Chondrocyte (in vitro differentiated cells): ENCODE results near the gene AAMDC. TPM values are rescaled to one million over a fixed set of nuclear protein-coding genes. Genes with fewer than 3 reads are reported as not detected.
"Not testable (repeated sequence)": the region's sequence is repeated elsewhere in the genome, so short reads cannot be mapped to it uniquely, and the experiment has no call there.

Experiments used
- DNase-seq: peaks from one replicate; pipeline ENCODE4 v3.0.0; 2021; ENCODE audit warnings: mixed read lengths, low spot score
- H3K27ac Mint-ChIP-seq: one replicate; pipeline ENCODE4 v1.8.0; 2021; ENCODE audit warnings: mild to moderate bottlenecking, moderate library complexity, mixed read lengths; ENCODE audit not compliant: unreplicated experiment
- H3K27me3 Mint-ChIP-seq: 2 replicates; pipeline ENCODE4 v1.8.0; 2021; ENCODE audit warnings: low read depth, mixed read lengths
- H3K36me3 Mint-ChIP-seq: 2 replicates; pipeline ENCODE4 v1.8.0; 2021; ENCODE audit warnings: low read depth, mixed read lengths
- H3K4me1 Mint-ChIP-seq: 2 replicates; pipeline ENCODE4 v1.8.0; 2021; ENCODE audit warnings: low read depth, mild to moderate bottlenecking, mixed read lengths
- H3K4me3 Mint-ChIP-seq: one replicate; pipeline ENCODE4 v1.8.0; 2021; ENCODE audit warnings: mild to moderate bottlenecking, moderate library complexity, mixed read lengths; ENCODE audit not compliant: unreplicated experiment
- H3K9me3 Mint-ChIP-seq: 2 replicates; pipeline ENCODE4 v1.8.0; 2021; ENCODE audit warnings: low read depth, mixed read lengths
- CTCF ChIP-seq: fragments of 200-600 bp; sonication (generic); IDR thresholded peaks from 2 replicates; pipeline ENCODE4 v1.5.0; 2021; ENCODE audit warnings: antibody characterized with exemption, mild to moderate bottlenecking, moderate library complexity
- total RNA-seq: library from RNA; stranded (reverse); gene quantifications from 3 replicates; pipeline ENCODE4 v1.2.1, GENCODE V29; 2021

AAMDC gene
- total RNA-seq, 1 donor from 2014 or later = 47.3 TPM

GRCh38 chr11:77833302-77833701 lies 12.4 kb downstream of the AAMDC start:
- H3K9me3 Mint-ChIP-seq = peaks cover 3% of the 10 kb centered on the region
- H3K36me3 Mint-ChIP-seq = peaks cover 7% of the 10 kb centered on the region
- no peak overlapping the region for H3K27ac Mint-ChIP-seq
- TF ChIP-seq CTCF = no peak
- H3K27me3 Mint-ChIP-seq = no peaks in the 10 kb centered on the region
- H3K4me1 Mint-ChIP-seq = no peaks in the 10 kb centered on the region
- H3K4me3 Mint-ChIP-seq = no peak overlapping the region
- no peak for DNase-seq

GRCh38 chr11:77842441-77843121 lies 21.6 kb downstream of the AAMDC start:
- no peak for DNase-seq
- peaks cover 40% of the 10 kb centered on the region for H3K36me3 Mint-ChIP-seq

GRCh38 chr11:77843700-77844099 lies 22.8 kb downstream of the AAMDC start:
- H3K27ac Mint-ChIP-seq, H3K27me3 Mint-ChIP-seq, H3K4me3 Mint-ChIP-seq: not testable (repeated sequence)

More at GRCh38 chr11:77842441-77843121, 21.6 kb downstream of the AAMDC start:
- Mint-ChIP-seq H3K9me3 (peaks cover 18% of the 10 kb centered on the region), H3K27ac (peak overlapping the region; percentile 75), H3K4me3 (no peak overlapping the region), H3K4me1 (peaks cover 8% of the 10 kb centered on the region), H3K27me3 (no peaks in the 10 kb centered on the region)
- no peak for TF ChIP-seq CTCF

GRCh38 chr11:77851503-77851902 lies 30.6 kb downstream of the AAMDC start:
- no peak for TF ChIP-seq CTCF
- no peak overlapping the region for H3K4me3 Mint-ChIP-seq
- peaks cover 13% of the 10 kb centered on the region for H3K4me1 Mint-ChIP-seq
- DNase-seq = no peak
- peaks cover 32% of the 10 kb centered on the region for H3K36me3 Mint-ChIP-seq
- H3K27me3 Mint-ChIP-seq = no peaks in the 10 kb centered on the region
- peak overlapping the region; percentile 70 for H3K27ac Mint-ChIP-seq
- no peaks in the 10 kb centered on the region for H3K9me3 Mint-ChIP-seq

More at GRCh38 chr11:77843700-77844099, 22.8 kb downstream of the AAMDC start:
- H3K4me1 Mint-ChIP-seq, DNase-seq: not testable (repeated sequence)
- H3K36me3 Mint-ChIP-seq = peaks cover 40% of the 10 kb centered on the region
- H3K9me3 Mint-ChIP-seq = peaks cover 18% of the 10 kb centered on the region

- TF ChIP-seq CTCF = no peak
- H3K27me3 Mint-ChIP-seq = no peaks in the 10 kb centered on the region
- H3K4me3 Mint-ChIP-seq = no peak overlapping the region
- H3K4me1 Mint-ChIP-seq = peaks cover 13% of the 10 kb centered on the region
- no peak for DNase-seq
- no peak overlapping the region for H3K27ac Mint-ChIP-seq
- no peaks in the 10 kb centered on the region for H3K9me3 Mint-ChIP-seq
- H3K36me3 Mint-ChIP-seq = peaks cover 31% of the 10 kb centered on the region
These were observed 33.9 kb downstream of the AAMDC start for GRCh38 chr11:77854838-77855237.

GRCh38 chr11:77857906-77858457 lies 37.0 kb downstream of the AAMDC start:
- H3K27me3 Mint-ChIP-seq, DNase-seq, H3K4me1 Mint-ChIP-seq, H3K4me3 Mint-ChIP-seq, H3K9me3 Mint-ChIP-seq, H3K27ac Mint-ChIP-seq: not testable (repeated sequence)
- H3K36me3 Mint-ChIP-seq = peaks cover 26% of the 10 kb centered on the region

GRCh38 chr11:77861444-77861843 lies 40.5 kb downstream of the AAMDC start:
- H3K27ac Mint-ChIP-seq, H3K36me3 Mint-ChIP-seq, H3K27me3 Mint-ChIP-seq, H3K9me3 Mint-ChIP-seq, H3K4me3 Mint-ChIP-seq, DNase-seq: not testable (repeated sequence)
- H3K4me1 Mint-ChIP-seq = peaks cover 18% of the 10 kb centered on the region
